ENCODE results near the gene SASH3. TPM values are rescaled to one million over a fixed set of nuclear protein-coding genes. Genes with fewer than 3 reads are reported as not detected.

Gene SASH3
- total RNA-seq, 1 experiment from 2014 or later: 0.42 TPM

GRCh38 chrX:129781680-129782495 lies 2.1 kb downstream of the SASH3 start:
- no TSS peak for BruUV-seq (replicated peaks)
- Histone ChIP-seq H2AFZ (ENCODE audit: low read depth, low read length, poor library complexity, severe bottlenecking) (no peak overlapping the region), H3K27me3 (ENCODE audit: insufficient read depth, low read length) (no peaks in the 10 kb centered on the region), H3K4me2 (ENCODE audit: low read length) (no peak overlapping the region), H3K4me3 (replicated peaks in 1 of 2; ENCODE audit: low read depth in 1 of 2, low read length in 2 of 2) (no peak overlapping the region), H3K9me2 (ENCODE audit: insufficient read depth) (no peaks in the 10 kb centered on the region), H4K20me1 (ENCODE audit: insufficient read depth) (no peaks in the 10 kb centered on the region), H3K36me3 (ENCODE audit: control insufficient read depth in 1 of 2, insufficient read depth in 2 of 2, low read length in 2 of 2) (no peaks in the 10 kb centered on the region), H3K4me1 (ENCODE audit: control insufficient read depth in 1 of 2, insufficient read depth in 2 of 2, low read length in 2 of 2) (no peaks in the 10 kb centered on the region), H3K9ac (ENCODE audit: low read length) (no peak overlapping the region), H3K79me2 (ENCODE audit: insufficient read depth, low read length) (no peaks in the 10 kb centered on the region), H3K27ac (ENCODE audit: low read depth, low read length) (no peak overlapping the region), H3K9me3 (ENCODE audit: control insufficient read depth in 1 of 2, insufficient read depth in 1 of 2, low read depth in 1 of 2, low read length in 2 of 2) (no peaks in the 10 kb centered on the region)
- POLR2A ChIA-PET: no interaction called here
- no peak for TF ChIP-seq SRF (IDR thresholded peaks at IDR 0.05; ENCODE audit: low read depth)
- no peak for TF ChIP-seq POLR2AphosphoS5 (IDR thresholded peaks at IDR 0.05; ENCODE audit: low read depth, low read length)
- TF ChIP-seq, protein P1, sequence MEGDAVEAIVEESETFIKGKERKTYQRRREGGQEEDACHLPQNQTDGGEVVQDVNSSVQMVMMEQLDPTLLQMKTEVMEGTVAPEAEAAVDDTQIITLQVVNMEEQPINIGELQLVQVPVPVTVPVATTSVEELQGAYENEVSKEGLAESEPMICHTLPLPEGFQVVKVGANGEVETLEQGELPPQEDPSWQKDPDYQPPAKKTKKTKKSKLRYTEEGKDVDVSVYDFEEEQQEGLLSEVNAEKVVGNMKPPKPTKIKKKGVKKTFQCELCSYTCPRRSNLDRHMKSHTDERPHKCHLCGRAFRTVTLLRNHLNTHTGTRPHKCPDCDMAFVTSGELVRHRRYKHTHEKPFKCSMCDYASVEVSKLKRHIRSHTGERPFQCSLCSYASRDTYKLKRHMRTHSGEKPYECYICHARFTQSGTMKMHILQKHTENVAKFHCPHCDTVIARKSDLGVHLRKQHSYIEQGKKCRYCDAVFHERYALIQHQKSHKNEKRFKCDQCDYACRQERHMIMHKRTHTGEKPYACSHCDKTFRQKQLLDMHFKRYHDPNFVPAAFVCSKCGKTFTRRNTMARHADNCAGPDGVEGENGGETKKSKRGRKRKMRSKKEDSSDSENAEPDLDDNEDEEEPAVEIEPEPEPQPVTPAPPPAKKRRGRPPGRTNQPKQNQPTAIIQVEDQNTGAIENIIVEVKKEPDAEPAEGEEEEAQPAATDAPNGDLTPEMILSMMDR (IDR thresholded peaks at IDR 0.05 in 2 of 3, conservative IDR thresholded peaks at IDR 0.05 in 1 of 3; ENCODE audit: borderline replicate concordance in 1 of 3, insufficient read depth in 1 of 3, low read depth in 2 of 3, low read length in 2 of 3): no peak
- TF ChIP-seq EGR1 (IDR thresholded peaks at IDR 0.05; ENCODE audit: low read depth): no peak
- TF ChIP-seq JUND (IDR thresholded peaks at IDR 0.05): no peak
- no peak for TF ChIP-seq CEBPB (IDR thresholded peaks at IDR 0.05; ENCODE audit: low read depth)
- no peak for TF ChIP-seq ELF1 (IDR thresholded peaks at IDR 0.05; ENCODE audit: borderline replicate concordance, low read depth)
- TF ChIP-seq YY1 (IDR thresholded peaks at IDR 0.05; ENCODE audit: extremely low read depth, insufficient replicate concordance, low read depth, low read length): no peak
- TF ChIP-seq SP1 (IDR thresholded peaks at IDR 0.05; ENCODE audit: low read depth): no peak
- ATAC-seq (no peak), DNase-seq (ENCODE audit: low read depth, low spot score) (no peak)
- RAD21 ChIA-PET (ENCODE audit: low non-redundant PET in 1 of 2, low total read pairs in 2 of 2, uncharacterized antibody in 2 of 2, unreplicated experiment in 2 of 2): no interaction called here
- intact Hi-C loops (cut with micrococcal nuclease): no loop called here
- CTCF ChIA-PET: no interaction called here

All from HCT116 (cell line).